HG02884 (cell line): ENCODE measurements around the gene HLA-DOB.

Experiments used
- ATAC-seq: cut with Tn5 transposase; IDR thresholded peaks from one replicate; pipeline ENCODE4 v1.9.1; 2021; ENCODE audit warnings: mild to moderate bottlenecking, moderate library complexity; ENCODE audit not compliant: unreplicated experiment

The HLA-DOB gene

GRCh38 chr6:32816746-32817204 lies at the start of gene HLA-DOB:
TSS of gene HLA-DOB (minus strand) at chr6:32817002. CDS start at chr6:32816951, 51 bp downstream.
- no peak for ATAC-seq

DNA sequence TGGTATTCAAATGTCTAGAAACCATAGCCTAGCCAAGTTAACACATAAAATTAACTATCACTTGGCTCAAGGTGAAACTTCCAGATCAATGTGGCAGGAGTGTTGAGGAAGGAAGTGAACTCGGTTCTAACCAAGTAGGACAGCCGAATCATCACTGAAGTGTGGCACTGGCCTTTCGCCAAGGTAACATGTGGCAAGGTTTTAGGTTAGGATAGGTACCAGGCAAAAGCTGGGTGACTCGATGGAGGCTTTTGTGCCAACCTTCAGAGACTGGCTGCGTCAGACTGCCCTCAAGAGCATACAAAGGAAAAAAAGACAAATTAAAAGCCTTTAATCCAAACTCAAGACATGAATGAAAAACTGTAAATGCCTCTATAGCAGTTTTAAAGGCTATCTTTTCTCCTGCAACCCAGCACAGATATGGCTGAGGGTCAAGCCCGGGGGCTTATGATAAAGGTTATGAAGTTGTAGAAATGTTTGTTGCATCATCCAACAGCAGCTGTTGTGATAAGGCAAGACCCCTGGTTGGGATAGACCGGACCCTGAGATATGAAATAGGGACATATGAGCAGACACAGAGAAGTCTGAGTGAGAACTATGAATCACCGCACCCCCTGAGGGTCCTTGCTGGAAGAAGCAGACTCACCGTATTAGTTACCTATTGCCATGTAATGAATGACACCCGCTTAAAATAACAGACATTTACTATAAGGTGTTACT lies 49.1 kb upstream of the HLA-DOB start:
- no peak for ATAC-seq

DNA sequence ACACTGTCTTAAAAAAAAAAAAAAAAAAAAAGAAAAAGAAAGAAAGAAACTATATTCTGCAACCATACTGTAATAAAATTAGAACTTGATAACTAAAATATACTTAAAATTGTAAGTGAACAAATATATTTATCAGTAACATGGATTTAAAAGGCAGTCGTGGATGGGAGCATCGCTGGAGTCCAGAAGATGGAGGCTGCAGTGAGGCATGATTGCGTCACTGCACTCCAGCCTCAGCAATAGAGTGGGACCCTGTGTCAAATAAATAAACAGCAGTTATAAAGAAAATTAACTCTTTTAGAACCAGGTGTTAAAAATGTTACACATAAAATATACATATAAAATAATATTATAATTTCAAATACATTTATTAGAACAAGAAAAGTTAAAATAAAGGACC lies 45.9 kb upstream of the HLA-DOB start:
- no peak for ATAC-seq

DNA sequence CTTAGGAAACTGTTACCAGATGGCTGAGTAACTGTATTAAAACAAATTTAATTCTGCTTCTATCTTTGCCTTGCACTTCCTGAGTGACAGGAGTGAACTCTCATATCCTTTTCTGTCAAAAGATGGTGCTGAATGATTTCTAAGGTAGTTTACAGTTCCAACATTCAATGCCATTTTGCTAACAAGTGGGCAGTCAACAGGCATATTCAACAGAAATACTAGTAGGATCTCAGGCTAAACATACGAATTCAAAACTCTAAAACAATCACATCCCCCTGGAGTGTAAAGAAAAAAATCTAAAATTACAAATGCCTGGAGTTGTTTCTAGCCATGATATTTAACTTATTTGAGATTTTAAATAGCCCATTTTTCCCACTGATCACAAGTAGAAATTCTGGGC lies 43.9 kb upstream of the HLA-DOB start:
- ATAC-seq: no peak

GRCh38 chr6:32858194-32858593 lies 41.4 kb upstream of the HLA-DOB start:
- ATAC-seq: no peak

DNA sequence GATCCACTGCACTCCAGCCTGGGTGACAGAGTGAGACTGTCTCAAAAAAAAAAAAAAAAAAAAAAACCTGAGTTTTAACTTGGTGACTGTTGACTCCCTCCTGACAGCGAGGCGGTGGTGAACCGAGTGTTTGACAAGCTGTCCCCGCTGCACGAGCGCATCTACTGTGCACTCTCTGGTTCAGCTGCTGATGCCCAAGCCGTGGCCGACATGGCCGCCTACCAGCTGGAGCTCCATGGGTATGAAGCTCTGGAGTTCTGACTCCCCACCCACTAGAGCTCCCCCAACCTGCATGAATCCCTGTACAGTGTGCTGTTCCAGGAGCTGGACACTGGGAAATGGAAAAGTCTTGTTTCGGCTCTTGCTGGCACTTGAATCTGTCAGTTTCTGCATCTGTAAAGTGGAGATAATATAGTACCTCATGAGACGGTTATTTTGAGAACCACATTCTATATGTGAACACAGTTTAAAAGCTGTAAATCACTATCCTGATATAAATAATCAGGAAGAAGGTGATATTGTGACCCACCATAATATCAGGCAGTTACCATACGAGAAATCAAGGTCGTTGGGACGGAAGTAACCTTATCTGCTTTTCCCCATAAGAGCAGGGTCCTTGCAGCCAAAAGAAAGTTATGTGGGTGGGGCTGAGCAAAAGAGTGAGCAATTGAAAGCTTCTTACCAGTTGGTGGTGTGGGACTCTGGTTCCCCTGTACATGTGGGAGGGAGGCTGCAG lies 40.5 kb upstream of the HLA-DOB start:
- no peak for ATAC-seq

DNA sequence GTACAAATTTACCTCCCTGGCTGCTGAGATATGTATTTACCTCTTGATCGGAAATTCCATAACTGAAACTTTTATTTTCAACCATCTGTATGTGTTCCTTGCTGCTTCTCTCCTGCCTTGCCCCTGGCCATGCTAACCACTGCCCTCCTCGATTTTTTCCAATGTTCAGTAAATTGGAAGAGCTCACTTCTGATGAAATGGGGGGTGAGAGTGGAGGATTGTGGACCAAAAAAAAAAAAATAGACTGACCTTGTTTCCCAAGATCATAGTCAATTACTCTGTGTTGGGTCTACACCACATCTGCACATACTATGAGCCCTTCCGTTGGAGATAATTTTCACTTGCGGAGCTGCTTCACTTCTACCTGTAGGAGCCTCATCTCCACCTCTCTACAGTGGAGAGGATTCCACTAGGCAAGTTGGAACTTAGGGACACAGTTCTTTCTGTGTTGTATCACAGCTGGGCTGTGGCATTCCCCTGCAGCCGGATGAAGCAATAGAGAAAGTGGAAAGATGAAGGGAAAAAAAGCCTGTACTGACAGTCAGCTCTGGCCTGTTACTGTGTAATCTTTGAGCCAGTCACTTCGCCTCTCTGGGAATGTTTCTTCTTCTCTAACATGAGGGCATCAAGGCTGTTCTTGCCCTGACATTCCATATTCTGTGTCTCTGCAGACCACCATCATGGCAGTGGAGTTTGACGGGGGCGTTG lies 38.8 kb upstream of the HLA-DOB start:
- no peak for ATAC-seq

DNA sequence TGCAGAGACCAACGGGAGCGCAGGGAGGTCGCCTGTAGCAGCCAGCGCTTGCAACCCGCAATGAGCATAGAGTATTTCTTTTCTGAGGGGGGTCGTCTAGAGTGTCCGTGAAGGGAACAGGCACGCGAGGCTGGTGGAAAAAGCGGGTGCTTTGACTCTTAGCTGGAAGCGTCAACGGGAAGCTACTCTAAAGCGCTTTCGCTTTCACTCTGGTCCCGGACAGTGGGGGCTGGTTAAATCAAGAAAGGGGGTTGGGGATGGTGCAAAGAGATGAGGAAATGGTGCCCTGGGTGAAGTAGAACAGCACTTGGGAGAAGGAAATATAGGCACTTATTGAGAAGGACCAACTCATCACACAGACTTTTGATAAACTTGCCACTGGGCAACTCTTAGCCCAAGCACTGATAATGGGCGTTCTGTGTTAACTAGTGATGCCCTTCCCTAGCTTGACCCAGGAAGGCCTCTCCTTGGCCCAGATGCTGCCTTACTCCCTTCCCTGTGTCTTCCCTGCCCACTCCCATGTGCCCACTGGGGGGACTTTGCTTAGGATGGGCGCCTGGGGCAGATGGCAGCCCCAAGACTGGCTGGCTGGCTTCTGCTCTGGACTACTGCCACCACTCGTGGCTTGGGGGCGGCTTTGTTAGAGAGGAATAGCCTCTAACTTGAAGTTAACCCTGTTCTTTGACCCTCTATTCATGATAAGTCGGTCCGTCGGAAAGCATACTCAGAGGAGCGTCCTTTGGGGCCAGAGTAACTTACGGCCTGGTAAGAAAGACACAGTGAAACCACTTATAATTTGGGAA lies 37.8 kb upstream of the HLA-DOB start:
- peak; percentile 22 for ATAC-seq

- peak; percentile 82 for ATAC-seq
Measured at GRCh38 chr6:32853541-32854375, 37.0 kb upstream of the HLA-DOB start, which contains the start of the genes PSMB9 and TAP1. TSS of gene PSMB9 (plus strand) at chr6:32854192. CDS start at chr6:32854230, 38 bp downstream. TSS of gene TAP1 (minus strand) at chr6:32853704. CDS start at chr6:32853636, 68 bp downstream.

DNA sequence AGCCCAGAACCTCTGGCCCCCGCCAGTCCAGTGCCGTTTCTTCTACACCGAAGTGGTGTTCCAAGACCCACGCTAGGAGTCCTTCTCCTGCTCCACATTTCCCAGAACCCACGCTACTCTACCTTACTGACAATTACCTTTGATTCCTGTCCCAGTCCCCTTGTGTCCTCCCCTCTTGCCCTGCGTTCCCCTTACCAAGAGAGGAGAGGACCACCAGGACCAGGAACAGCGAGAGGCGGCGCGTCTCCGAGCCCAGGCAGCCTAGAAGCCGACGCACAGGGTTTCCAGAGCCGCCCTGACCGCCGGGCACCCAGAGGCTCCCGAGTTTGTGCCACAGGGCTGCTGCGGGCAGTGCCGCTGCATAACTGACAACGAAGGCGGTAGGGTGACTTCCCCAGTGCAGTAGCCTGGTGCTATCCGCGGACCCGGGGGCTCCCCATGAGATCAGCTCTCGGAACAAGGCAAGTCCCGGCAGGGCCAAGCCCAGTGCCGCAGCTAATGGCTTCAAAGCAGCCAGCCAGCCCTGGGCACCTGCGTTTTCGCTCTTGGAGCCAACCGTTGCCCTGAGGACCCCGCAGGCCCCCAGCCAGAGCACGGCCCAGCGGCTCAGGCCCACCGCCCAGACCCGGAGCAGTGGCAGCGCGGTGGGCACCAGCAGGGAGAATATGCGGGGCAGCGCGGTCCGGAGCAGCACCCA lies 36.2 kb upstream of the HLA-DOB start:
- no peak for ATAC-seq

DNA sequence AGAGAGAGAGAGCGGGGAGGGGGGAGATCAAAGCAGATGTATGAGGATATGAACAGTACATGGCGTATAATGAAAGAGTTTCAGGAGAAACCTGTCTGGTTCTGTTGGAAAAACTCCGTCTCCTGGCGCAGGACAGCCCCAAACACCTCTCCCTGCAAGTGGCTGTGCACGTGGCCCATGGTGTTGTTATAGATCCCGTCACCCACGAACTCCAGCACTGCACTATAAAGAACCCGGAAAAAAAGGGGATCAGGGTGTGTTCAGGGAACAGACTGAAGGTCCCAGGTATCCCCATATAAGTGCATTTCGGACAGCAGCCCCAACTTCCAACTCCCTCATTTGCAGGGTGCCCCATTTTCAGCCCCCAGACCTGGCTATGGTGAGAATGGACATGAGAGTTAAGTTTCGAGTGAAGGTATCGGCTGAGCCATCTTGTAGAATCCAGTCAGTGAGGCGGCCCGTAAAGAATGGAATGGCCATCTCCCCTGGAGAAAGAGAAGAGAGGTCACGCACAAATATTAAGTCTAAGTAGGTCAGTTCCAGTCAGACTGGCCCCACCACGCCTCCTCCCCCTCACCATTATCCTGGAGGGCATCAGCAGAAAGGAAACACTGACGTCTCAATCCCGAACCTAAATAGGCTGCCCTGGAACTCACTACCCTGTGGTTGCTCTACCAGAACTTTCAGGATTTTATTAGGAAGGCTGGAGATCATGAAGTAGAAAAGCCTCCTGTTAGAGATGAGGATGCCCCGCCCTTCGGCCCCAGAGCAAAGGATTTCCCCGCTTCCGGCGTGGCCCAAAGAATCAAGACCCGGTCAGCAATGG lies 35.4 kb upstream of the HLA-DOB start:
- ATAC-seq: no peak

- ATAC-seq: no peak
Measured at GRCh38 chr6:32851025-32851424, 34.2 kb upstream of the HLA-DOB start.

DNA sequence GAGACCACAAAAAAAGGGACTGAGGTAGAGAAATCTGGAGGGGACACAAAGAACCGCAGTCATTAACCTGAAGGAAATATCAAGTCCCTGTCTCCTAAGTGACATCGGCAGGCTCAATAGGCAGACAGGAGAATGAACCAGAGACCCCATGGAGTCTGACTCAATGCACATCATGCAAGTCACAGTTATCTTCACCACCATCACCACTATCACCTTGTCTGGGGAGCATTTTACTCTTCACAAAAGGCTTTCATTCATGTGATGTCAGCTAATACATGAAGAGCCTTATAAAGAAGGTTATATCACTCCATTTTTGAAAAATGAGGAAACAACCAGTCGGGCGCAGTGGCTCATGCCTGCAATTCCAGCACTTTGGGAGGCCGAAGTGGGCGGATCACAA lies 32.3 kb upstream of the HLA-DOB start:
- ATAC-seq: no peak

DNA sequence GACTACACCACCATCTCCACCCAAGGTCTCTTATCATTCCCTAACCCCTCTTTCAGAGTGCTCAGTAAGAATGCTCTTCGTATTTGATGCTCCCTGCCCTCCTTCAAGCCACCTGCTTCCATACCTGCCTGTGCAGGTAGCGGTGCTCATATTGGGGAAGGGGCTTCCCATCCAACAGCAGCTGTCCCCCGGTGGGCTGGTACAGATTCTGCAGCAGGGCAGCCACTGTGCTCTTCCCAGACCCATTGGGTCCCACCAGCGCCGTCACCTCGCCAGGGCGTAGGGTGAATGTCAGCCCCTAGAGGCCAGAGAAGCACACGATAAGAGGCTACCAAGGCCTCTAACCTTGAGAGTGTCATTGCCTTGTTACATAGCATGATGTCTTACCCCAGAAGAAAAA lies 31.0 kb upstream of the HLA-DOB start:
- ATAC-seq: no peak

GRCh38 chr6:32847004-32847403 lies 30.2 kb upstream of the HLA-DOB start:
- no peak for ATAC-seq

GRCh38 chr6:32845384-32845884 lies 28.6 kb upstream of the HLA-DOB start:
- ATAC-seq: no peak

DNA sequence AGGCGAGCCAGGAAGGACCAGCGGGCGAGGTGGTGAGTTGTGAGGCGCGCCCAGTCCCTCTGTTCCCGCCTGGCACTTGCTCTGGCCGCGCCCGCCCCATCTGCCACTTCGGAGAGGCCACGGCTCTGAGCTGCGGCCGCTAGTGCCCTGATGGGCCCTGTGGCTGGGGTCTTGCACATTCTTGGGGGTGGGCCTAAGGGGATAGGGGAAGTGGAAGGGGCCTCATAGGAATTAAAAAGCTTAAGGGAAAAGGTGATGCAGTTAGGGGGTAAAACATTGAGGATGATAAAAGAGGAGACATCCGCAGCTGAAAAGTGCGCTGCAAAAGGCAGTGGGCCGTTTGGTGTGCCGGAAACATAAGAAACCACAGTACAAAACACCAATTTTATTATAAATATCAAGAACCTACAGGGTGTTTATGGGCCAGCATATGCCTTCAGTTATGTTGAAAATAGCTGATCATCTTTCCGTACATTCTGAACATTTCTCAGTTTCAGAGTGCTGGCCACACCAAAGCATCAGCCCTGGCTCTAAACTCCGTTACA lies 28.1 kb upstream of the HLA-DOB start:
- no peak for ATAC-seq
